Ovary (tissue), 3 donors: Measurements from ENCODE around the gene CD79A.

Source experiments
- CTCF ChIP-seq, 3 donors: fragments of 450-650 bp in 2 of 3; fragments of 200-600 bp in 1 of 3; IDR thresholded peaks; one replicate each; pipeline versions ENCODE4 v1.5.1 to v1.8.0; 2016 to 2022; ENCODE audit warnings: antibody characterized with exemption in 3 of 3, mild to moderate bottlenecking in 1 of 3
- EP300 ChIP-seq: sonication (generic); formaldehyde crosslinking; IDR thresholded peaks from one replicate; pipeline ENCODE4 v1.6.1; 2017; ENCODE audit warnings: antibody characterized with exemption
- POLR2A ChIP-seq: fragments of 450-650 bp; IDR thresholded peaks from one replicate; pipeline ENCODE4 v1.6.1; 2017; ENCODE audit warnings: antibody characterized with exemption, mild to moderate bottlenecking, moderate library complexity
- donor health status: DM: no; HTN: no; CAD: no.

- TF ChIP-seq CTCF (IDR thresholded peaks at IDR 0.05) (no peak), EP300 (no peak), POLR2A (no peak)
Observed at GRCh38 chr19:41927497-41928192, 50.6 kb downstream of the CD79A start.
